Measurements from ENCODE around the gene PPP3R1. TPM values are rescaled to one million over a fixed set of nuclear protein-coding genes. Genes with fewer than 3 reads are reported as not detected.

The PPP3R1 gene
- total and polyA plus RNA-seq, 10 of the 15 experiments (the other 5 are each of a cell fraction or from before 2014, with no cell fraction given): 1.5 to 61.0 (median 15.8) TPM

- Histone ChIP-seq H3K4me2 (ENCODE audit: control insufficient read depth, insufficient read depth) (no peak overlapping the region), H4K20me1 (ENCODE audit: control insufficient read depth, insufficient read depth) (no peaks in the 10 kb centered on the region), H3K4me1 (ENCODE audit: control insufficient read depth, insufficient read depth, low read length) (no peaks in the 10 kb centered on the region), H3K79me2 (ENCODE audit: control insufficient read depth, insufficient read depth, low read length) (no peaks in the 10 kb centered on the region), H3K4me3 (no peak overlapping the region), H2AFZ (ENCODE audit: control insufficient read depth, low read depth, low read length) (no peak overlapping the region), H3K9ac (ENCODE audit: control insufficient read depth, insufficient read depth, low read length) (no peak overlapping the region), H3K27me3 (replicated peaks in 1 of 2; ENCODE audit: control insufficient read depth in 2 of 2, insufficient read depth in 2 of 2, low read length in 1 of 2) (no peaks in the 10 kb centered on the region), H3K27ac (ENCODE audit: control insufficient read depth, insufficient read depth) (no peak overlapping the region), H3K36me3 (ENCODE audit: control insufficient read depth in 2 of 2, insufficient read depth in 2 of 2, low read length in 1 of 2) (peaks cover 0 to 5% of the 10 kb centered on the region in 2 experiments; a peak in 1 of 4 replicates), H3K9me3 (replicated peaks; ENCODE audit: control insufficient read depth, insufficient read depth, low read length) (no peaks in the 10 kb centered on the region)
- RAD21 ChIA-PET (ENCODE audit: unreplicated experiment): no interaction called here
- DNase-seq (ENCODE audit: low read depth, low spot score) (no peak), FAIRE-seq (no peak), ATAC-seq (no peak)
- no TSS peak for BruUV-seq (replicated peaks)
- CTCF ChIA-PET: interaction anchor here (4.3 kb wide), 1 partner anchor 12 kb away, joined by 30 read pairs; no protein-coding TSS in a partner anchor
- TF ChIP-seq WRNIP1 (IDR thresholded peaks at IDR 0.05; ENCODE audit: borderline replicate concordance, low read depth, low read length) (no peak), ZNF622 (IDR thresholded peaks at IDR 0.05) (no peak), MEF2B (IDR thresholded peaks at IDR 0.05; ENCODE audit: partially characterized antibody, poor library complexity, severe bottlenecking) (no peak), CBX5 (IDR thresholded peaks at IDR 0.05; ENCODE audit: low read depth) (no peak), NFYB (IDR thresholded peaks at IDR 0.05; ENCODE audit: insufficient read depth, low read depth, low read length) (no peak), PKNOX1 (IDR thresholded peaks at IDR 0.05) (no peak), REST (IDR thresholded peaks at IDR 0.05; ENCODE audit: low read depth, low read length) (no peak), POLR2AphosphoS5 (IDR thresholded peaks at IDR 0.05; ENCODE audit: low read length) (no peak), EP300 (IDR thresholded peaks at IDR 0.05; ENCODE audit: borderline replicate concordance in 1 of 2, control insufficient read depth in 1 of 2, low read depth in 2 of 2, low read length in 2 of 2) (no peak), SREBF1 (IDR thresholded peaks at IDR 0.05; ENCODE audit: low read length) (no peak), NKRF (conservative IDR thresholded peaks at IDR 0.05) (no peak), NR2F1 (conservative IDR thresholded peaks at IDR 0.05) (no peak), CREM (IDR thresholded peaks at IDR 0.05; ENCODE audit: low read depth) (no peak), ZBTB11 (CRISPR knock-in tag; IDR thresholded peaks at IDR 0.05) (no peak), BACH1 (IDR thresholded peaks at IDR 0.05; ENCODE audit: borderline replicate concordance) (no peak)
- in situ Hi-C loops (cut with MboI) (no loop called here), intact Hi-C loops (cut with micrococcal nuclease; ENCODE audit: unreplicated experiment) (no loop called here)
- WGBS (ENCODE audit: insufficient coverage, insufficient replicate concordance, low lambda C conversion rate, missing lambda C conversion rate): 100% methylated on average over 1 of the region's 1 CpG
- SMC1A ChIA-PET (ENCODE audit: uncharacterized antibody, unreplicated experiment): interaction anchor here (0.8 to 2.0 kb wide), 2 partner anchors 10 to 13 kb away, joined by 3 to 8 read pairs; no protein-coding TSS in a partner anchor
- POLR2A ChIA-PET: no interaction called here
Observed at GRCh38 chr2:68134120-68134519, 118.2 kb downstream of the PPP3R1 start.

Data from GM12878 (cell line).